AML-193 (cell line): ENCODE data around the gene RNF145.

ENCODE experiments used
- DNase-seq, 2 experiments: peaks; one replicate each; lab custom pipeline; 2025; lab: John Stamatoyannopoulos, UW

The RNF145 gene

DNA sequence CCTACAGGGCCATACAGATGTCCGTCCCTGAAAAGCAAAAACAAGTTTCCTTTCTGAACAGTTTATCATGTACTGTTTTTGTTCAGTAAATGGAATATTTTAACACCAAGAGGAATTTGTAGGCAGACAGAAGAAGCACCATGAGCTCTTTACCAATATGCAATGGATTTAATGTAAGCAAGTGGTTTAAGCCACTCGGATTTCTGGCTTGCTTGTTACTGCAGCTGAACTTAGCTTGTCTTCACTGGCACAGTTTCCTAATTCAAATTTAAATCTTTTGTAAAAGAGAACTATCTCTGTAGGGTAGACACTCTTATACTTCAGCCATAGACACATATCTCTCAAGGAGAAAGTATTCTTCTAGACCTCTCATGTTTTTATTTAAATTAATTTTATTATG lies 96.9 kb downstream of the RNF145 start:
- no peak for DNase-seq
